Measurements from ENCODE around the gene RIC8A.

- TF ChIP-seq, protein P1, sequence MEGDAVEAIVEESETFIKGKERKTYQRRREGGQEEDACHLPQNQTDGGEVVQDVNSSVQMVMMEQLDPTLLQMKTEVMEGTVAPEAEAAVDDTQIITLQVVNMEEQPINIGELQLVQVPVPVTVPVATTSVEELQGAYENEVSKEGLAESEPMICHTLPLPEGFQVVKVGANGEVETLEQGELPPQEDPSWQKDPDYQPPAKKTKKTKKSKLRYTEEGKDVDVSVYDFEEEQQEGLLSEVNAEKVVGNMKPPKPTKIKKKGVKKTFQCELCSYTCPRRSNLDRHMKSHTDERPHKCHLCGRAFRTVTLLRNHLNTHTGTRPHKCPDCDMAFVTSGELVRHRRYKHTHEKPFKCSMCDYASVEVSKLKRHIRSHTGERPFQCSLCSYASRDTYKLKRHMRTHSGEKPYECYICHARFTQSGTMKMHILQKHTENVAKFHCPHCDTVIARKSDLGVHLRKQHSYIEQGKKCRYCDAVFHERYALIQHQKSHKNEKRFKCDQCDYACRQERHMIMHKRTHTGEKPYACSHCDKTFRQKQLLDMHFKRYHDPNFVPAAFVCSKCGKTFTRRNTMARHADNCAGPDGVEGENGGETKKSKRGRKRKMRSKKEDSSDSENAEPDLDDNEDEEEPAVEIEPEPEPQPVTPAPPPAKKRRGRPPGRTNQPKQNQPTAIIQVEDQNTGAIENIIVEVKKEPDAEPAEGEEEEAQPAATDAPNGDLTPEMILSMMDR (IDR thresholded peaks at IDR 0.05 in 2 of 3, conservative IDR thresholded peaks at IDR 0.05 in 1 of 3; ENCODE audit: control insufficient read depth in 2 of 3, extremely low read depth in 1 of 3, insufficient read depth in 1 of 3, low read depth in 3 of 3, low read length in 3 of 3) = no peak
- TF ChIP-seq EP300 (IDR thresholded peaks at IDR 0.05; ENCODE audit: borderline replicate concordance in 1 of 2, control insufficient read depth in 1 of 2, low read depth in 2 of 2, low read length in 2 of 2) = no peak
- TF ChIP-seq MXI1 (IDR thresholded peaks at IDR 0.05; ENCODE audit: low read depth, low read length) = no peak
- TF ChIP-seq USF1 (IDR thresholded peaks at IDR 0.05; ENCODE audit: borderline replicate concordance, extremely low read length, insufficient read depth, low read depth, low read length) = no peak
- TF ChIP-seq YY1 (IDR thresholded peaks at IDR 0.05; ENCODE audit: low read depth, low read length) = no peak
- TF ChIP-seq SMC3 (IDR thresholded peaks at IDR 0.05; ENCODE audit: borderline replicate concordance, low read length) = no peak
- no peak for TF ChIP-seq RBBP5 (conservative IDR thresholded peaks at IDR 0.05)
These were observed 7.7 kb upstream of the RIC8A start for GRCh38 chr11:199782-200181.
